Gastroesophageal sphincter (tissue), 4 donors: ENCODE data around the gene CARD6. TPM values are rescaled to one million over a fixed set of nuclear protein-coding genes. Genes with fewer than 3 reads are reported as not detected.

ENCODE experiments used
- ATAC-seq: fragments of 150-250 bp; one replicate; pipeline ENCODE4 v1.9.1; 2016; ENCODE audit warnings: mild to moderate bottlenecking, moderate library complexity
- H3K27ac ChIP-seq, 4 donors: fragments of 200-600 bp; sonication (generic) in 3 of 4; 1 replicate in 3 of 4; 2 replicates in 1 of 4; pipeline ENCODE4 v1.5.1; 2016 to 2019
- H3K27me3 ChIP-seq: fragments of 200-600 bp; sonication (generic); one replicate; pipeline ENCODE4 v1.5.1; 2019
- H3K36me3 ChIP-seq, 2 donors: fragments of 200-600 bp; sonication (generic); one replicate each; pipeline ENCODE4 v1.5.1; 2019; ENCODE audit warnings: control low read depth in 1 of 2
- H3K4me1 ChIP-seq, 3 donors: fragments of 200-600 bp; sonication (generic); 1 replicate in 2 of 3; 2 replicates in 1 of 3; pipeline ENCODE4 v1.5.1; 2016 to 2019; ENCODE audit warnings: control low read depth in 2 of 3
- H3K4me3 ChIP-seq, 2 donors: fragments of 200-600 bp; sonication (generic); one replicate each; pipeline ENCODE4 v1.5.1; 2019; ENCODE audit warnings: mild to moderate bottlenecking in 1 of 2, moderate library complexity in 1 of 2
- H3K9me3 ChIP-seq, 3 donors: fragments of 200-600 bp; sonication (generic); one replicate each; pipeline ENCODE4 v1.5.1; 2017 to 2019; ENCODE audit warnings: control low read depth in 2 of 3
- CTCF ChIP-seq, 4 experiments: fragments of 200-600 bp in 2 of 4; fragments of 450-650 bp in 2 of 4; sonication (generic) in 1 of 4; IDR thresholded peaks; one replicate each; pipeline ENCODE4 v1.5.1; 2017 to 2019; ENCODE audit warnings: antibody characterized with exemption in 4 of 4, mild to moderate bottlenecking in 2 of 4, moderate library complexity in 2 of 4
- EP300 ChIP-seq: sonication (generic); formaldehyde crosslinking; IDR thresholded peaks from one replicate; pipeline ENCODE4 v1.6.1; 2017; ENCODE audit warnings: antibody characterized with exemption, mild to moderate bottlenecking
- POLR2A ChIP-seq, 2 donors: fragments of 450-650 bp; IDR thresholded peaks; one replicate each; pipeline ENCODE4 v1.6.1; 2017; ENCODE audit warnings: antibody characterized with exemption in 2 of 2, mild to moderate bottlenecking in 2 of 2, moderate library complexity in 1 of 2
- POLR2AphosphoS5 ChIP-seq: sonication (generic); formaldehyde crosslinking; IDR thresholded peaks from one replicate; pipeline ENCODE4 v1.6.1; 2017; ENCODE audit warnings: antibody characterized with exemption
- WGBS, 2 donors: methylation state at CpG; one replicate each; pipeline ENCODE4 v1.1.5; 2018; ENCODE audit warnings: low coverage in 1 of 2; 5-methylcytosine and 5-hydroxymethylcytosine counted together
- small RNA-seq, 4 donors: library from RNA; depleted of rRNA; stranded (forward); fragments of <200 nt; gene quantifications; one replicate each; pipeline ENCODE3, GENCODE V24; 2016
- total RNA-seq, 4 donors: library from RNA; depleted of rRNA; stranded (reverse); fragments of >200 nt; gene quantifications; one replicate each; pipeline ENCODE4 v1.1.0, GENCODE V29; 2016

Gene CARD6
- total RNA-seq, 4 donors from 2014 or later: 4.8 to 13.6 (median 8.5) TPM

- Histone ChIP-seq H3K9me3 (no peaks in the 10 kb centered on the region), H3K27ac (peak overlapping the region in 3 of 4 donors; percentile 25 to 45 (median 29)), H3K36me3 (no peaks in the 10 kb centered on the region), H3K4me1 (peaks cover 0 to 15% (median 0%) of the 10 kb centered on the region in 3 donors), H3K27me3 (no peaks in the 10 kb centered on the region), H3K4me3 (no peak overlapping the region)
- TF ChIP-seq CTCF (IDR thresholded peaks at IDR 0.05) (no peak), POLR2AphosphoS5 (no peak), EP300 (no peak), POLR2A (IDR thresholded peaks at IDR 0.05) (no peak)
- no peak for ATAC-seq
- 31 to 42% methylated on average over 2 of the region's 2 CpGs for WGBS, 2 donors
These were observed 63.8 kb downstream of the CARD6 start for GRCh38 chr5:40904994-40905306.

GRCh38 chr5:40906351-40906751, 65.2 kb downstream of the CARD6 start:
- Histone ChIP-seq H3K4me3 (no peak overlapping the region), H3K36me3 (no peaks in the 10 kb centered on the region), H3K9me3 (no peaks in the 10 kb centered on the region), H3K27ac (no peak overlapping the region), H3K4me1 (peaks cover 0 to 15% (median 0%) of the 10 kb centered on the region in 3 donors), H3K27me3 (no peaks in the 10 kb centered on the region)
- TF ChIP-seq CTCF (IDR thresholded peaks at IDR 0.05): no peak
- TF ChIP-seq POLR2AphosphoS5: no peak
- TF ChIP-seq EP300: no peak
- 80 to 89% methylated on average over 1 of the region's 1 CpG for WGBS, 2 donors
- ATAC-seq: no peak

- peak within 1 kb of the TSS in 2 of 4 donors; percentile 15 to 29 for H3K27ac ChIP-seq
- 11 to 20% methylated on average over 1 to 3 of the region's 3 CpGs for WGBS, 2 donors
- H3K27me3 ChIP-seq: no peaks in the 10 kb centered on the region
- TF ChIP-seq POLR2AphosphoS5: no peak
- no peak for TF ChIP-seq CTCF (IDR thresholded peaks at IDR 0.05)
- TF ChIP-seq POLR2A (IDR thresholded peaks at IDR 0.05): no peak
- no peak for TF ChIP-seq EP300
- peaks cover 0 to 10% (median 0%) of the 10 kb centered on the region in 3 donors for H3K4me1 ChIP-seq
- peak within 1 kb of the TSS; percentile 22 to 39 for H3K4me3 ChIP-seq
- peak; percentile 55 for ATAC-seq
- no peaks in the 10 kb centered on the region for H3K36me3 ChIP-seq
- H3K9me3 ChIP-seq: no peaks in the 10 kb centered on the region
These were observed 68.1 kb downstream of the CARD6 start, which contains the start of gene C7 for GRCh38 chr5:40909264-40909663. C7 (plus strand) TSS chr5:40909497; CDS start chr5:40909611, 114 bp downstream.

- Histone ChIP-seq H3K4me3 (peak overlapping the region; percentile 22 to 39), H3K27me3 (no peaks in the 10 kb centered on the region), H3K27ac (peak overlapping the region in 2 of 4 donors; percentile 15 to 29), H3K36me3 (no peaks in the 10 kb centered on the region), H3K9me3 (no peaks in the 10 kb centered on the region), H3K4me1 (peaks cover 0 to 7% (median 0%) of the 10 kb centered on the region in 3 donors)
- TF ChIP-seq CTCF (IDR thresholded peaks at IDR 0.05) (no peak), POLR2A (IDR thresholded peaks at IDR 0.05) (no peak), POLR2AphosphoS5 (no peak), EP300 (no peak)
- no peak for ATAC-seq
- WGBS, 2 donors: 17 to 34% methylated on average over 1 to 2 of the region's 2 CpGs
These were observed 68.6 kb downstream of the CARD6 start for GRCh38 chr5:40909723-40910122.

Small RNAs within 50 kb of the gene (small RNA-seq; reads per million reads assigned to genes)
- gene SNORD72: 21.7 to 63.4 (median 31.0) reads per million in 4 donors

Other genes with a start within 250 kb of the CARD6 start
- 10 to 100 TPM; 10.1 to 30.1 (median 27.0) TPM for gene PTGER4, start 161.5 kb upstream of the CARD6 start, total RNA-seq
- gene TTC33, start 85.4 kb upstream of the CARD6 start, total RNA-seq: 10 to 100 TPM; 23.2 to 27.7 (median 25.8) TPM
- gene PRKAA1, start 43.0 kb upstream of the CARD6 start, total RNA-seq: 100 to 1,000 TPM in 2 of 4 donors, 10 to 100 TPM in 2; 66.5 to 113 (median 97.9) TPM
- gene RPL37, start 6.1 kb upstream of the CARD6 start, total RNA-seq: 100 to 1,000 TPM in 2 of 4 donors, 10 to 100 TPM in 2; 64.0 to 132 (median 91.4) TPM
- 100 to 1,000 TPM; 396 to 929 (median 694) TPM for gene C7, start 68.1 kb downstream of the CARD6 start, total RNA-seq
- gene MROH2B, start 230.0 kb downstream of the CARD6 start, total RNA-seq: not detected